ENCODE results near the gene C1orf210.

GRCh38 chr1:43252225-43252624 is 33.2 kb downstream of the C1orf210 start:
- TF ChIP-seq POLR2A (IDR thresholded peaks at IDR 0.05) (no peak), EP300 (IDR thresholded peaks at IDR 0.05) (no peak), CTCF (IDR thresholded peaks at IDR 0.05) (no peak), POLR2AphosphoS5 (IDR thresholded peaks at IDR 0.05) (no peak)

Measured in stomach (tissue), 4 donors.